ENCODE measurements around the gene SPTBN4.

DNA sequence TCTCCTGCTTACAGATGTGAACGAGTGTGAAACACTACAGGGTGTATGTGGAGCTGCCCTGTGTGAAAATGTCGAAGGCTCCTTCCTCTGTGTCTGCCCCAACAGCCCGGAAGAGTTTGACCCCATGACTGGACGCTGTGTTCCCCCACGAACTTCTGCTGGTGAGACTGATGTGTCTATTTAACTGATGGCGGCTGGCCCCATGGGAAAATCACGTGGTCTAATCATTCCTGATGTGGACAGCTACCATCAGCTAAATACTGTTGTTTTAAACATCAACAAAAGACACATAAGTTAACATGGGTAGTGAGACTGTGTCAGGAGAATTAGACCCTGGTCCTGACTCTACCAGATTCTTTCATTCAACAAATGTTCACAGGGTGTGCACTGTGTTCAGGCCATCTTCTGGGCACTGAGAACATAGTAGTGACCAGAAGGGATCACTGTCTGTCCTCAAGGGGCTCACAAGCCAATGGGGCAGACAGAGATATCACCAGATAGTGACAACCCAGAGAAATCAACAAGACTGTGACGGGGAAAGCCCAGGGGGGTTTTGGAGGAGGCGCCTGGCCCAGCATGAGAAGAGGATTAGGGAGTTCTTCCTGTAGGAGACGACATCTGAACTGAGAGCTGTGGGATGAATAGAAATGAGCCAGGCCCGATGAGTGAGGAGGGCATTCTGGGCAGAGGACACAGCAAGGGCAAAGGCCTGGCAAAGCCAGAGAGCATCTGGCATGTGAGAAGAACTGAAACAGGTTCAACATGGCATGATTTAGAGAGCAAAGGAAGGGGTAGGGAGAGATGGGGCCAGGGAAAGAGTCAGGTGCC is 152.7 kb downstream of the SPTBN4 start:
- TF ChIP-seq, protein P1, sequence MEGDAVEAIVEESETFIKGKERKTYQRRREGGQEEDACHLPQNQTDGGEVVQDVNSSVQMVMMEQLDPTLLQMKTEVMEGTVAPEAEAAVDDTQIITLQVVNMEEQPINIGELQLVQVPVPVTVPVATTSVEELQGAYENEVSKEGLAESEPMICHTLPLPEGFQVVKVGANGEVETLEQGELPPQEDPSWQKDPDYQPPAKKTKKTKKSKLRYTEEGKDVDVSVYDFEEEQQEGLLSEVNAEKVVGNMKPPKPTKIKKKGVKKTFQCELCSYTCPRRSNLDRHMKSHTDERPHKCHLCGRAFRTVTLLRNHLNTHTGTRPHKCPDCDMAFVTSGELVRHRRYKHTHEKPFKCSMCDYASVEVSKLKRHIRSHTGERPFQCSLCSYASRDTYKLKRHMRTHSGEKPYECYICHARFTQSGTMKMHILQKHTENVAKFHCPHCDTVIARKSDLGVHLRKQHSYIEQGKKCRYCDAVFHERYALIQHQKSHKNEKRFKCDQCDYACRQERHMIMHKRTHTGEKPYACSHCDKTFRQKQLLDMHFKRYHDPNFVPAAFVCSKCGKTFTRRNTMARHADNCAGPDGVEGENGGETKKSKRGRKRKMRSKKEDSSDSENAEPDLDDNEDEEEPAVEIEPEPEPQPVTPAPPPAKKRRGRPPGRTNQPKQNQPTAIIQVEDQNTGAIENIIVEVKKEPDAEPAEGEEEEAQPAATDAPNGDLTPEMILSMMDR (IDR thresholded peaks at IDR 0.05; ENCODE audit: poor library complexity, severe bottlenecking) = no peak
- TF ChIP-seq TAF1 (IDR thresholded peaks at IDR 0.05; ENCODE audit: low read depth) = no peak
- no peak for TF ChIP-seq MXI1 (conservative IDR thresholded peaks at IDR 0.05; ENCODE audit: poor library complexity, severe bottlenecking)
- TF ChIP-seq EZH2 (IDR thresholded peaks at IDR 0.05; ENCODE audit: borderline replicate concordance, insufficient read depth, low read length, poor library complexity, severe bottlenecking) = no peak
- TF ChIP-seq POLR2AphosphoS5 (IDR thresholded peaks at IDR 0.05) = no peak
- TF ChIP-seq, protein P2, sequence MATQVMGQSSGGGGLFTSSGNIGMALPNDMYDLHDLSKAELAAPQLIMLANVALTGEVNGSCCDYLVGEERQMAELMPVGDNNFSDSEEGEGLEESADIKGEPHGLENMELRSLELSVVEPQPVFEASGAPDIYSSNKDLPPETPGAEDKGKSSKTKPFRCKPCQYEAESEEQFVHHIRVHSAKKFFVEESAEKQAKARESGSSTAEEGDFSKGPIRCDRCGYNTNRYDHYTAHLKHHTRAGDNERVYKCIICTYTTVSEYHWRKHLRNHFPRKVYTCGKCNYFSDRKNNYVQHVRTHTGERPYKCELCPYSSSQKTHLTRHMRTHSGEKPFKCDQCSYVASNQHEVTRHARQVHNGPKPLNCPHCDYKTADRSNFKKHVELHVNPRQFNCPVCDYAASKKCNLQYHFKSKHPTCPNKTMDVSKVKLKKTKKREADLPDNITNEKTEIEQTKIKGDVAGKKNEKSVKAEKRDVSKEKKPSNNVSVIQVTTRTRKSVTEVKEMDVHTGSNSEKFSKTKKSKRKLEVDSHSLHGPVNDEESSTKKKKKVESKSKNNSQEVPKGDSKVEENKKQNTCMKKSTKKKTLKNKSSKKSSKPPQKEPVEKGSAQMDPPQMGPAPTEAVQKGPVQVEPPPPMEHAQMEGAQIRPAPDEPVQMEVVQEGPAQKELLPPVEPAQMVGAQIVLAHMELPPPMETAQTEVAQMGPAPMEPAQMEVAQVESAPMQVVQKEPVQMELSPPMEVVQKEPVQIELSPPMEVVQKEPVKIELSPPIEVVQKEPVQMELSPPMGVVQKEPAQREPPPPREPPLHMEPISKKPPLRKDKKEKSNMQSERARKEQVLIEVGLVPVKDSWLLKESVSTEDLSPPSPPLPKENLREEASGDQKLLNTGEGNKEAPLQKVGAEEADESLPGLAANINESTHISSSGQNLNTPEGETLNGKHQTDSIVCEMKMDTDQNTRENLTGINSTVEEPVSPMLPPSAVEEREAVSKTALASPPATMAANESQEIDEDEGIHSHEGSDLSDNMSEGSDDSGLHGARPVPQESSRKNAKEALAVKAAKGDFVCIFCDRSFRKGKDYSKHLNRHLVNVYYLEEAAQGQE (IDR thresholded peaks at IDR 0.05; ENCODE audit: borderline replicate concordance) = no peak

All from neural cell (in vitro differentiated cells).